ENCODE results near the gene DISC1. TPM values are rescaled to one million over a fixed set of nuclear protein-coding genes. Genes with fewer than 3 reads are reported as not detected.

The DISC1 gene
- polyA plus RNA-seq, 3 donors = 5.5 to 14.7 (median 5.8) TPM

DNA sequence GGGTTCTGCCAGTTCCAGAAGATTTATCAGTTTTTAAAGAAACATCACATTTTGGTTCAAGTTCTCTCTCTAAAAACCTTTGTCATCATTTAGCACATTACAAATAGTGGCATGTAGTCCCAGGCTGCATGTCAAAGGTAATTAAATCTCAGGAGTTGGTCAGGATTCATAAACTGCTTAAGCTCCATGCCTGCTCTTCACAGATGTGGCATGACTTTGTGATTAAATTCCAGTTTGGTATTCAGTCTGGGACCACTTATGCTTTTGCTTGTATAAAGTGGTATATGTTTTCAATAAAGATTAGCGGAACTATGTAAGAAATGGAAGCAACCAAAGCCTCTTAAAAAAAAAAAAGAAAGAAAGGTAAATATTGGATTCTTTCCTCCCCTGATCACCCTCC is 408.0 kb downstream of the DISC1 start:
- WGBS (ENCODE audit: insufficient coverage) = no CpG with 5 or more reads among the region's 1 CpG
- no peaks in the 10 kb centered on the region for H3K79me2 ChIP-seq (ENCODE audit: insufficient read depth, low read length)

GRCh38 chr1:232036181-232036933 is 409.8 kb downstream of the DISC1 start:
- WGBS (ENCODE audit: insufficient coverage) = 99% methylated on average over 10 of the region's 15 CpGs
- Histone ChIP-seq H3K36me3 (replicated peaks in 1 of 2; ENCODE audit: control insufficient read depth in 1 of 2, insufficient read depth in 2 of 2, low read length in 2 of 2) (peaks cover 33 to 59% of the 10 kb centered on the region in 2 donors), H3K27ac (ENCODE audit: low read depth in 1 of 2, low read length in 2 of 2) (no peak overlapping the region), H3K9me3 (replicated peaks in 1 of 2; ENCODE audit: control insufficient read depth in 1 of 2, insufficient read depth in 1 of 2, low read length in 2 of 2) (no peaks in the 10 kb centered on the region), H4K20me1 (ENCODE audit: insufficient read depth, low read length) (no peaks in the 10 kb centered on the region), H2AFZ (ENCODE audit: insufficient read depth, low read depth, low read length, poor library complexity, severe bottlenecking) (no peak overlapping the region), H3K9ac (ENCODE audit: insufficient read depth, low read length, poor library complexity, severe bottlenecking) (no peak overlapping the region), H3K27me3 (ENCODE audit: control insufficient read depth in 2 of 2, insufficient read depth in 2 of 2, low read length in 2 of 2) (no peaks in the 10 kb centered on the region), H3K4me1 (ENCODE audit: control insufficient read depth in 1 of 2, insufficient read depth in 2 of 2, low read length in 2 of 2) (no peaks in the 10 kb centered on the region), H3K4me2 (replicated peaks; ENCODE audit: extremely low read depth, low read length, poor library complexity, severe bottlenecking) (no peak overlapping the region), H3K4me3 (replicated peaks in 1 of 3; ENCODE audit: low read depth in 2 of 3, low read length in 3 of 3) (no peak overlapping the region), H3K79me2 (ENCODE audit: insufficient read depth, low read length) (no peaks in the 10 kb centered on the region)
- peak overlapping the region in 1 of 7 donors; percentile 84 for H3K27ac Mint-ChIP-seq
- no peak for DNase-seq
- peaks cover 37 to 52% of the 10 kb centered on the region in 2 donors for H3K36me3 Mint-ChIP-seq
- H3K27me3 Mint-ChIP-seq (ENCODE audit: low read depth in 3 of 3) = no peaks in the 10 kb centered on the region
- H3K4me3 Mint-ChIP-seq = no peak overlapping the region
- TF ChIP-seq, protein P1, sequence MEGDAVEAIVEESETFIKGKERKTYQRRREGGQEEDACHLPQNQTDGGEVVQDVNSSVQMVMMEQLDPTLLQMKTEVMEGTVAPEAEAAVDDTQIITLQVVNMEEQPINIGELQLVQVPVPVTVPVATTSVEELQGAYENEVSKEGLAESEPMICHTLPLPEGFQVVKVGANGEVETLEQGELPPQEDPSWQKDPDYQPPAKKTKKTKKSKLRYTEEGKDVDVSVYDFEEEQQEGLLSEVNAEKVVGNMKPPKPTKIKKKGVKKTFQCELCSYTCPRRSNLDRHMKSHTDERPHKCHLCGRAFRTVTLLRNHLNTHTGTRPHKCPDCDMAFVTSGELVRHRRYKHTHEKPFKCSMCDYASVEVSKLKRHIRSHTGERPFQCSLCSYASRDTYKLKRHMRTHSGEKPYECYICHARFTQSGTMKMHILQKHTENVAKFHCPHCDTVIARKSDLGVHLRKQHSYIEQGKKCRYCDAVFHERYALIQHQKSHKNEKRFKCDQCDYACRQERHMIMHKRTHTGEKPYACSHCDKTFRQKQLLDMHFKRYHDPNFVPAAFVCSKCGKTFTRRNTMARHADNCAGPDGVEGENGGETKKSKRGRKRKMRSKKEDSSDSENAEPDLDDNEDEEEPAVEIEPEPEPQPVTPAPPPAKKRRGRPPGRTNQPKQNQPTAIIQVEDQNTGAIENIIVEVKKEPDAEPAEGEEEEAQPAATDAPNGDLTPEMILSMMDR (IDR thresholded peaks at IDR 0.05) = no peak
- no peaks in the 10 kb centered on the region for H3K9me3 Mint-ChIP-seq
- no peaks in the 10 kb centered on the region for H3K4me1 Mint-ChIP-seq
- intact Hi-C loops (cut with micrococcal nuclease) = no loop called here

More for the DNA sequence above, 408.0 kb downstream of the DISC1 start:
- Histone ChIP-seq H3K4me2 (replicated peaks; ENCODE audit: extremely low read depth, low read length, poor library complexity, severe bottlenecking) (no peak overlapping the region), H3K9ac (ENCODE audit: insufficient read depth, low read length, poor library complexity, severe bottlenecking) (no peak overlapping the region), H3K4me1 (ENCODE audit: control insufficient read depth in 1 of 2, insufficient read depth in 2 of 2, low read length in 2 of 2) (no peaks in the 10 kb centered on the region), H3K27me3 (ENCODE audit: control insufficient read depth in 2 of 2, insufficient read depth in 2 of 2, low read length in 2 of 2) (no peaks in the 10 kb centered on the region), H3K36me3 (replicated peaks in 1 of 2; ENCODE audit: control insufficient read depth in 1 of 2, insufficient read depth in 2 of 2, low read length in 2 of 2) (peaks cover 40 to 74% of the 10 kb centered on the region in 2 donors), H3K4me3 (replicated peaks in 1 of 3; ENCODE audit: low read depth in 2 of 3, low read length in 3 of 3) (no peak overlapping the region), H4K20me1 (ENCODE audit: insufficient read depth, low read length) (no peaks in the 10 kb centered on the region), H3K27ac (ENCODE audit: low read depth in 1 of 2, low read length in 2 of 2) (no peak overlapping the region), H2AFZ (ENCODE audit: insufficient read depth, low read depth, low read length, poor library complexity, severe bottlenecking) (no peak overlapping the region), H3K9me3 (replicated peaks in 1 of 2; ENCODE audit: control insufficient read depth in 1 of 2, insufficient read depth in 1 of 2, low read length in 2 of 2) (no peaks in the 10 kb centered on the region)
- Mint-ChIP-seq H3K36me3 (peaks cover 44 to 67% of the 10 kb centered on the region in 2 donors), H3K4me3 (no peak overlapping the region), H3K9me3 (peaks cover 0 to 2% (median 0%) of the 10 kb centered on the region in 7 donors), H3K4me1 (no peaks in the 10 kb centered on the region), H3K27ac (no peak overlapping the region), H3K27me3 (ENCODE audit: low read depth in 3 of 3) (peaks cover 0 to 2% (median 0%) of the 10 kb centered on the region in 3 donors)
- TF ChIP-seq, protein P1 (IDR thresholded peaks at IDR 0.05) = no peak
- no peak for DNase-seq
- intact Hi-C loops (cut with micrococcal nuclease) = no loop called here

Measured in CD14-positive monocyte (primary cell).